HG02759 (cell line): ENCODE results near the gene DOCK1.

Experiments
- ATAC-seq: cut with Tn5 transposase; IDR thresholded peaks from one replicate; pipeline ENCODE4 v1.9.1; 2021; ENCODE audit warnings: mild to moderate bottlenecking, moderate library complexity; ENCODE audit not compliant: unreplicated experiment

The DOCK1 gene

DNA sequence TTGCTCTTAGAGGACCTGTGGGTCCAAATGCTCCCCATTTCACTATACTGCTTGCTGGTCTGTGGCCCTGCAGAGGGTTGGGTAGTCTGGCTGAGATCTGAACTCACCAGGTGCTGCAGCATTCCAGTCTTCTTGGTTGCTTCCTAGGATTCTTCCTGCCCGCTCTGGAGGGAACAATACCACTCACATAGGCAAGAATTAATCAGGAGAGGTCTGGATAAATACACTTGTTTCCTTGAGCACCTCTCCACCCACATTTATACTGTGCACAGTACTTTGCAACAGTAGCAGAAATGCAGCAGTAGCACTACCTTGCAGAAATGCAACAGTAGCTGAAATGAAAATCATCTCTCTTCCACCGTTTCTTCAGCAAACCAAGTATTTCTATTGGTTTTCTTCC lies 165.9 kb downstream of the DOCK1 start:
- ATAC-seq, result no peak

DNA sequence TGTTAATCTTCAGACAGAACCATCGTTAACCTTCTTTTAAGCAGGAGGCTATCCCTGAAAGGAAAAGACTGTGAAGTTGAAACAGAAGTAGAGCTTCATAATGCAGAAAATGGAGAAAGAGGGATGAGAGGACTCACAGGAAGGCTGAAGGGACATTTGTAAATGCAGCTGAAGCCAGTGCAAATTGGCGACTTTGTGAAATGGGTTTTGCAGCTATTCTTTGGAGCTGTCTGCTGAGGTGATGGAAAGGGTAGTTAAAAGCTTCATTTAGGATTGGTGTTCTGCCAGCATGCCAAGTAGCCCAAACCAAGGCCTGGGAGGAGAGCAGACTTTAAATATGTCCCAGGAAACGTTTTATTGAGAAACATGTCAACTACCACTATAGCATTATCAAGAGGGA lies 168.4 kb downstream of the DOCK1 start:
- no peak for ATAC-seq

DNA sequence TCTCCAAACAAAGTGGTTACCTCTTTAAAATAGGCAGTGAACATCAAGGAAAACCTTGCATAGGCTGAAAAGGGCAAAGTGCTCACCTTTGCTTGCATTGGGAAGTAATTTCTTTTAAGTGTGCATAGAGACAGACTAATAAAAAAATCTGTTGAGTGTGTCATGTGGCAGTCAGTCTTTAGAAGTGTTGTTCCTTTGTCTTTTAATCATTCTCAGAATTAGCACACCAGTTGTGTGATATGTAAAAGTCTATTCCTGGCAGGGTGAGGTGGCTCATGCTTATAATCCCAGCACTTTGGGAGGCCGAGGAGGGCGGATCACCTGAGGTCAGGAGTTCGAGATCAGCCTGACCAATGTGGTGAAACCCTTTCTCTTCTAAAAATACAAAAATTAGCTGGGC lies 174.2 kb downstream of the DOCK1 start:
- ATAC-seq, result no peak

DNA sequence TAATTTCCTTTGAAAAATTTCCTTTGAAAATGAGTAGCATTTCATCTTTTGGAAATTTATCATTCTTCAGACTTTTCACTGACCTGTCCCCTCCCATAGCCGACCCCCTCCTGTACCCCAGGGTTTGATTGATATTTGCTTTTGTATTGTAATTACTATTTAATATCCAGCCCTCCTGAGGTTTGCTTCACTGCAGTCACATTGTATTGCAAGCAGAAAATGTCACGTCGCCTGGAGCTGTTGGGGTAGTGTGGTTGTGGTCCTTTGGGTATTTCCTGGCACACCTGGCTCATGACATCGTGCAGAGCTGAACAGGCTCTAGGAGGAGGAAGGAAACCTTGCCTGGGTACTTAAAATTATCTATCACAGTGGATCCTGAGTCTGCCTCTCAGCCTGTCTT lies 175.1 kb downstream of the DOCK1 start:
- ATAC-seq, result no peak

DNA sequence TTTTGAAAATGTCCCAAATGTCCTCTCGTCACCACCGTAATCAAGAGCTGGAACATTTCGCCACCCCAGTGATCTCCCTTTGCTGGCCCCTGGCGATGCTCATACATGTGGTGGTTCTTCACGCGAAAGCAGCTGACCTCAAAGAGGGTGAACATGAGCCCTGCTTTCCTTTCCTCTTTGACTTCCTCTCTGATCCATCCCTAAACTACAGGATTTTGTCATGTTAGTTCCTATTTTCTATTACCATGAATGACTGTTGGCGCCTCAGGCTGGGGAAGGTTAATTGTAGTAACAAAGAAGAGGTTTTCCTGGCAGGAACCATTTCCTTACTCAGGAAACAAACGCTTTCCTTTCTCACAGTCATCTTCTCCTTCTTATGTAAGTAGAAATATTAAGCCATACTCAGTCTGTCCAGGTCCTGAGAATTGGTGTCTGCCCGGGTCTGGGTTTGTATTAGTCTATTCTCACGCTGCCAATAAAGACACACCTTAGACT lies 176.7 kb downstream of the DOCK1 start:
- no peak for ATAC-seq

DNA sequence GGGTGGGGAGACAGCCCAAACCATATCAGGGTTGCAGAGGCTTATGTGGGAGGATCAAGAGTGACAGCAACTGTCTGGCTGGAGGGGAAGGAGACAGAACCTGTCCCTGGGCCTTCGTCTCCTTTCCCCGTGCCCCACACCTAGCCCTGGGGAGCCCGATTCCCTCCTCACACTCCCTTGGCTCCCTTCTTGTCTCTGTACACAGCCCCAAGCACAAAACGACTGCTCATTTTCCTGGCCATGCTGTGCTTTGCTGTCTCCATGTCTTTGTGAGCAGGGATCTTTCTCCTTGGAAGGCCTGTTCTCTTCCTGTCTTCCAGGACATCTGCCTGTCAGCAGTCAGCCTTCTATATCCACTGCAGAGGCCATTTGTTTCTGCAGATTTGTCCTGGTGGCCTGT lies 177.4 kb downstream of the DOCK1 start:
- ATAC-seq, result no peak

DNA sequence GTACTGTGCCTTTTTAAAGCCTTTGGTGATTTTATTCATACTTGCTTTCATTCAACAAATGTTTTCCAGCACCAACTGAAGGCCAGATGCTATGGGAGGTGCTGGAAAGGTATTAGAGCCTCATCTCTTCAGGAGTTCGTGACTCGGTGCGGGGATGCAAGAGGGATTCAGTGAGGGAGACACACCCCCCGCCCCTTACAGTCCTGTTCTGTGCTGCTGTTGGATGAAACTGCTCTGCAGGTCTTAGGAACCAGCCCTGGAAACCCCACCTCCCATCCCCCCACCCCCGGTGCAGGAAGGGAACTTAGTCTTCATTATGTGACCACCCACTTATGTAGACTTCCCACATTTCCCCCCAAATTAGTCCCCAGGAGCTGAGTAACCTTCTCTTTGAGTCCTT lies 180.7 kb downstream of the DOCK1 start:
- ATAC-seq, result no peak

DNA sequence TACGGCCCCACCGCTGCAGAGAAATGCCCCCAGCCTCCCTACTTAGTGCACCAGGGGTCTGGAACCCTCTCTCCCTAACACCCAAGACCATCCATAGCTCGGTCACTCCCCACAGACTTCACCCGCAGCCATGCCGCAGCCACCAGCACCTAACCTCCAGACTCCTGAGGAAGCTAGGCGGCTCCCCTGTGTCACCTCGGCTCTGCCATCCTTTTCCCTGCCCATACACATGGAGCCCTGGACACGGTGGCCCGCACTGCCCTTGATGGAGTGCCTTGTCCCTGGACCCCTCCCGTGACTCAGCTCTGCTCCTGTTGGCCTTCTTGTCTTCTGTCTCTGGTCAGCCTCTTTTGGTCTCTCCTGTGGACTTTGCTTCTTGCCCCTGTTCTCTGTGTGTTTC lies 183.7 kb downstream of the DOCK1 start:
- no peak for ATAC-seq

DNA sequence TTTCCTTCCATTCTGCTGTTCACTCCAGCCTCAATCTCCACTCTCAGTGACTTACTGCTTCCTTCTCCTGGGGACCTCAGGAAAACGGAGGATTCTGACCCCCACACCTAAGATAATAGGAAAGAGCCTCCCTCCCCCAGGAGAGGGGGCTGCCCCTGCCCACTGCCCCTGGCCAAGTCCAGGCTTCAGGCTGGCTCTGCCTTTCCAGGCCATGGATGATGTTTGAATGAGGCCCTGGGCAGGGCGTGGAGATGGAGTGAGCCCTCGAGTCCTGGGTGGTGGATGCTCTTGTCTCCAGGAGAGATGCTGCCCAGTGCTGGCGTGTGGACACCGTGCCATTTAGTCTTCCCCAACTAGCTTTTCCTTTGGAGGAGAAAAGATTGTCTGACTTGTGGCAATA lies 184.2 kb downstream of the DOCK1 start:
- no peak for ATAC-seq

DNA sequence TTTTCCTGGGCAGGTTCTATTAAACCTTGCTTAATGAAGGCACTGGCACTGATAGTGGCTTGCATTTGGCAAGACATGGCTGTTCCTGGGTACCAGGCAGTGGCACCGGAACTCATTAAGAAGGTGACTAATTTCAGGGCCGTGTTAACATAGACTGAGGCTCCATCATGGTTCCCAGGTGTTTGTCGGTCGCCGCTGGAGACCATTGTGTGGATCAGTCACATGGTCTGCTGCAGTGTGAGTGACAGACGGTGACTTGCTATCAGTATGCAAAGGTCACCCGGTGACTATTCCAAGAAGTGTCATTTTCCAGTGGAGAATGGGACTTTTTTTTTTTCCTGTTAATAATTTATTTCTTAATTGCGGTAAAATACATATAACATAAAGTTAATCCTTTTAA lies 184.9 kb downstream of the DOCK1 start:
- no peak for ATAC-seq

DNA sequence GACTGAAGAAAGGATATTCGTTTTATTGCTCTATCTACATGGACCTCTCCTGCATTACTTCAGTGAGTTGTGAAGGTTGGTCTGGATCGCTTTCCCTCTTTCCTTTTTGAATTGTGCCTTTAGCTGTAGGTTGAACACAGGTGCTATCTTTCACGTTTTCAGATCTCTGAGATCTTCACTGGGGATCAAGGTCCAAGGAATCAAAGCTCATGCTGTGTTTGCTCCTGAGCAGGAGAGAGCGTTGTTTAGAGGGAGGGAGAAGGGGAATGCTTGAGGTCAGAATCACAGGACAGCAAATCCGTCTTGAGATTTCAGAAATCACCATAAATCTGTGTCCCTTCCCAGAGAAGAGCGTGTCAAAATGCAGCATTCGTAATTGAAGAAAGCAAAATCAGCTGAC lies 186.1 kb downstream of the DOCK1 start:
- no peak for ATAC-seq

DNA sequence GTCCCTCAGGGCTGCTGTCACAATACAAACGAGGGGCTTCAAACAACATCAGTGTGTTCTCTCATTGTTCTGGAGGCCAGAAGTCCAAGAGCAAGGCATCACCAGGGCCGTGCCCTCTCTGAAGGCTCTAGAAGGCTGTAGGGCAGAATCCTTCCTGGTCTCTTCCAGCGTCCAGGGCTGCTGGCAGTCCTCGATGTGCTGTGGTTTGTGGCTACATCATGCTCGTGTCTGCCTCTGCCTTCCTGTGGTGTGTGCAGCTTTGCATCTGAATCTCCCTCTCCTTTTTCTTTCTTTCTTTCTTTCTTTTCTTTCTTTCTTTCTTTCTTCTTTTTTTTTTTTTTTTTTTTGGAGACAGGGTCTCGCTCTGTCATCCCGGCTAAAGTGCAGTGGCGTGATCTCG lies 187.7 kb downstream of the DOCK1 start:
- no peak for ATAC-seq

DNA sequence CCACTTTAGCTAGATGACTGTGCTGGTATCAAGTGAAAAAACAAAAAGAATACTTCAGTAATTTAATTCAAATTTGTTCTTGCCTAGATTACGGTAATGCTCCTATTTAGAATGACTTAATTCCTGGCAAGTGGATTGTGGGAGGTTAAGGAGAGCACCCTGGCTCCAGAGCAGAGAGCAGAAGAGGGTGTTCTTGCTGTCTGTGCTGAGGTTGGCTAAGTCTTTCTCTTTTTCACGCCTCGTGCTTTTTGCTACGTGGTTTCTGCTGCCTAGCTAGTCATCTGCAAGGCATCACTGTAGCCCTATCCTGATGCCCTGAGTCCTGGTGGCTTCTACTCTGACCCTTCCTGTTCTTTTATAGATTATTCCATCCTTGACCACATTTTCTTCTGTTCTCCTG lies 189.8 kb downstream of the DOCK1 start:
- no peak for ATAC-seq

DNA sequence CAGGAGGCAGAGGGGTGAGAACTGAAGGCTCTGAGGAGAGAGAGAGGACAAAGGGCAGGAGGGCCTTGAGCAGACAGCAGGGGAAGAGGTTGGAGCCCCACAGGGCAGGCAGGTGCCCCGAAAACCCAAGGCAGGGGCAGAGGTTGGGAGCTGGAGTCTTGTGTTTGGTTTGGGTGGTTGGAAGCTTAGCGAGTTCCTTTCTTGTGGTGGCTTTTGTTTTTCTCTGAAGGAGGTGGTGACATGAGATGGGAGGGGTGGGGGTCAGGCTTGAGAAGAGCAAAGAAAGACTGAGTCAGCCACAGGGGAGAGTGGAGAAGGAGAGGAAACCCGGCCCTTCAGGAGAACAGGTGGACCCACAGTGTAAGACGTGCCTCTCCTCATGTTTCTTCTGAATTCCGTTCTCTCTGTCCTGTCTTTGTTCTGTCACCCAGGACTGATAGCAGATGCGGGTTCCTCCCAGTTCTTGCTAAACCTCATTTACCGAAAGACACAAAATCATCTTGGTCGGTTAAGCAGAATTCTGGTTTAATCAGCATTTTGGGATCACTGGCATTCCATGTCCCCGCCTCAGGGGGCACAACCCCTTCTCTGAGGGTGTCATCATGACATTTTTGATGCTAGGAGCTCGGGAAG lies 195.9 kb downstream of the DOCK1 start:
- no peak for ATAC-seq

DNA sequence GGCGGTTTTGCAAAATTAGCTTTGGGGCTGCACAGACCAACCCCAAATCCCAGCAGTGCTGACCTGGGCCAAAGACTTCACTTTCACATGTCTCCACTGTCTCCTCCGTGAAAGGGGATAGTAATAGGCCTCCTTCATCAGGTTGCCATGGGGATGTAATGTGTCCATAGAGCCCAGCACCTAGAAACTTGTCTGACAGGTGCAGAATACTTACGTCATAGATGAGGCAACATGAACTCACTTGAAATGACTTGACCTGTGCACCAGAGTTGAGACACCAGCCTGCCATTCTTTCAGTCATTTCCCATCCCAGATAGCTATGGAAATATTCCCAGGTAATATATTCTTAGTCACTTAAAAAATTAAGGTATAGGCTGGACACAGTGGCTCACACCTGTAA lies 196.9 kb downstream of the DOCK1 start:
- no peak for ATAC-seq

DNA sequence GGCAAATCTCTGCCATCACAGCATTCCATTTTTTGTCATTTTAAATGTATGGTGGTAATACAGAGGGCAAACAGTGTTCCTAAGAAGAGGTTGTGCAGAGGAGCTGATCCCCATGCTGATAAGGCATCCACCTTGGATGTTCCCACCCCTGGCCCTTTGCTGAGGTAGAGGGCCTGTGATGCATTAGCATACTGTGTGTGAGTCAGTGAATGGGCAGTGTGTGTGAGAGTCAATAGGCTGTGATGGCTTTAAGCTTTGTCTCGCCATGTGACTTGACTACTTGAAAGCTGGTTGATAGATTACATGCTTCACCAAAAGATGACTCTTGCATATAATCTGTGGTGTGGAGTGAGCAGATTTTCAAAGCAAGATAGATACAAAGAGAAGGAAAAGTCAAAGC lies 209.9 kb downstream of the DOCK1 start:
- no peak for ATAC-seq

DNA sequence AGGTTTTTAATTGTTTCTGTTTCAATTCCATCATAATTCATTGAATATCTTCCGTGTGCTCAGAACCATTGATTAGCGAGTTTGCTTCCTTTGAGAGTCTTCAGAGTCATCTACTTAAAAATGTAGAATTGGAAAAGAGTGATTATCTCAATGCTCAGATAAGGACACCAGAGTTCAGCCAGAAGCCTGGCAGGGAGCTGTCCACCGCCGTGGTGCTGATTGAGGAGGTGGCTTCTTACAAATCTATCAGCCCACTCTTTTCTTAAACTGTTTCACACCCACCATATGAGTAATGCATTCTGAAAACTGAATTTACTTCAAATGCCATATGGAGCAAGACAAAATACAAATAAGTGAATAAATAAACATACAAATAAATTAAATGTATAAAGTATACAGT lies 211.9 kb downstream of the DOCK1 start:
- ATAC-seq, result no peak

DNA sequence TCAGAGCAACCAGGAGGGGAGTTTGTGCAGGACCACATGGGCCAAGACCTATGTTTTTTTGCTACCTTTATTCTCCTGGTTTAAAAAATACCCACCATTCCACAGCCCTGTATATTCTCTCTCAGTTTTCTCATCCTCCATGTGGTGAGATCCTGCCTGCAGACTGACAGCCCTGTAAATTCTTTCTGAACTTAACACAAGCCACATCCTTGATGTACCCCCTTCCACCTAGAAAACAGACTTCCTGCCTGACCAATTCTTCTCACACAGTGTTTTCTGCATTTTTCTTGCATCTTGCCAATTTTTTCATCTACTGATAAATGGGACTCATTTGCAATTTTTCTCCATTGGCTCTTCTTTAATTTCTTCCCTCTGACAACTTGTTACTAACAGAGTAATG lies 212.8 kb downstream of the DOCK1 start:
- no peak for ATAC-seq

DNA sequence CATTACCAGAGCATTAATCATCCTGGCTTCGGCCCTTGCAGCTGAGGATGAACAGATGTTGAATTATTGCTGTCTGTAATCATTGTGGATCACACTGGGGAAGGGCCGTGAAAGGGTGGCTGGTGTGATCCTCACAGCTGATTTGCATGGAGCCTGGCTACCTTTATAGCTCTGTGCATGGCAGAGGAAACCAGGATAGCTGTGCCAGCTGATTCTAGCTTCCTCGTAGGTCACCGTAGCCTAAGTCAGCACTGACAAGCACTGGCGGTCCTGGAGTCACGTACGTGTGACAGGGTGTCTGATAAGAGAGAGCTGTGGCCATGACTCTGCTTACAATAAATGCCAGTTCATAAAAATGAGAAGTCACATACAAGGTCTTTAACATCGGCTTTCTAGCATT lies 214.7 kb downstream of the DOCK1 start:
- ATAC-seq, result no peak

DNA sequence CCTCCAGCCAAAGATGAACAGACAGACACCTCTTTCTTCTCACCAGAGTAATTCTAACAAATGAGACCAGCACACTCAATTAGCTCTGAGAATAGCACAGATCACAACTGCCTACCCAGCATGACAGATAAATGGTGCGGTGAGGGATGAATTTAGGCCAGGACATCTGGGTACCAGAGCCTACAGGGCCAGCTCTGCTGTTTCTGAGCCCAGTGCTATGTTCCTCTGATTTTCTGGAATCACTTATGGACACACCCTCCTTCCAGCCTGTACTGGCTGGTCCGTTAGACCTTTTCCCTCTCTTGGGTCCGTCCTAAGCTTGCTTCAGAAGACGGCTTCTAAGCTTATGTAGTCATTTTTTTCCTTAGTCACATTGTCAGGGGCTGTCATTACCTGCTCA lies 217.6 kb downstream of the DOCK1 start:
- no peak for ATAC-seq

DNA sequence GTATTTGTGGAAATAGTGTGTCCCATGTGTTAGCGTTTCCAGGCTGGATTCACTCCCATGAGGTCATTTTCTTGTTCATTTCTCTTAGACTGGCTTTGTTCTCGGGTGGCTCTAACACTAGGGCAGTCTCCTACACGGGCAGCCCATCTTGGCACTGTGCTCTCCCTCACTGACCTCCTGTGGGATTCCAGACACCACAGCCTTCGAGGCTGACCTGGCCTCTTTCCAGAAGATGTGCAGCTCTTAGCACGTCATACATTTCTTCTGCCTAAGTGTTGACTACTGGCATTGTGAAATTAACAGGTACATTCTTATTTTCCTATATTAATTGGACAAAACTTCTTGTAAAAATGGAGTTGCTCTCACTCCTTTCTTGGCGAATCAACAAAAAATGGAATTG lies 218.4 kb downstream of the DOCK1 start:
- ATAC-seq, result no peak

DNA sequence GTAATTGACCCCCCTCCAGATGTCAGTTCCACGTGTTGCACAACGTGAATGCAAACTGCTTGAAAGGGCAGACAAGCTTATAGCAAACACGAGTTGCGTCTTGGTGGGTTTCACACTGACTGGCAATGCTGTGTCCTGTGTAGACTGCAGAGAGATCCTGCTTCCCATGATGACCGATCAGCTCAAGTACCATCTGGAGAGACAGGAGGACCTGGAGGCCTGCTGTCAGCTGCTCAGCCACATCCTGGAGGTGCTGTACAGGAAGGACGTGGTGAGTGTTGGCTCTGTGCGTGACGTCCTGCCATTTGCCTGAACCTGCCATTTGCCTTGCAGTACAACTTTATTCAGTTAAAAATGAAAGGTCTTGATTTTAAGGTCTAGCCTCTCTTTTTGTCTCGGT lies 220.1 kb downstream of the DOCK1 start:
- ATAC-seq, result no peak

DNA sequence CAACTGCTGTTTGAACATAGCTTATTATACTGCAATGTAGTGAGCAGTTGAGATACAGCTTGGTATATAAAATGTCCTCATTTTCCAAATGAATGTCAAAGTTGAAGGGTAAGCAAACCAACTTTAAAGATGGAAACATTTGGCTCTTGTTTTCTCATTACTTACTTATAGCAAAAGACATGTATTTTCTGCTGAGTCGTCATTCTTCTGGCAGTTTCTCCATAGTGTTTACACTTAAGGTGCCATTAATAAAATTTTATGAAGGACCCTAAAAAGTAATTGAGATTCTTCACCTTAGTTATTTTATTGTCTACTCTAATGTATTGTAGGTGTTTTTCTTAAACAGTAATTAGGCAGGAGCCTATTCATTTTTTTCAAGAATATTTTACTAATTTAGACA lies 222.6 kb downstream of the DOCK1 start:
- ATAC-seq, result no peak

DNA sequence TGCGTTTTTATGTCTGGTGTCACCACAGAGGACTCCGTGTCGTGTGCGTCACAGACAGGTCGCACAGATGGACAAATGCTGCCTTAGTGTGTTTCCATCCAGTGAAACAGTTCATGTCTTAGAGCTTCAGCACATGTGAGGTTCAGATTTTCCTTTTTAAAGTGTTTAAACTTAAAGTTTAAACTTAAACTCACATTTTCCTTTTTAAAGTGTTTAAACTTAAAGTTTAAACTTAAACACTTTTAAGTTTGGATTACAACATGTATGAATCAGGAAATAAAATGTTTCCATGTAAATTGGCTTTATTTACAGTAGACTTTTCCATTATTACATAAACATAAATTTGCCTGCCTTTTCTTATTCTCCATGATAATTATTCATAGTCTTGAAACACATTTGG lies 223.9 kb downstream of the DOCK1 start:
- no peak for ATAC-seq
